Stimulated activated CD8-positive, alpha-beta memory T cell treated with anti-CD3 and anti-CD28 coated beads, Interleukin-12 subunit alpha, Interleukin-12 subunit beta, amount 100 ng/mL, for 24 hours (primary cell): ENCODE data around the gene OXCT1.
"Not testable (repeated sequence)": the region's sequence is repeated elsewhere in the genome, so short reads cannot be mapped to it uniquely, and the experiment has no call there.

Experiments used
- DNase-seq: peaks from one replicate; pipeline ENCODE4 v3.0.0-alpha.2; 2020; ENCODE audit errors: extremely low read depth

The OXCT1 gene

DNA sequence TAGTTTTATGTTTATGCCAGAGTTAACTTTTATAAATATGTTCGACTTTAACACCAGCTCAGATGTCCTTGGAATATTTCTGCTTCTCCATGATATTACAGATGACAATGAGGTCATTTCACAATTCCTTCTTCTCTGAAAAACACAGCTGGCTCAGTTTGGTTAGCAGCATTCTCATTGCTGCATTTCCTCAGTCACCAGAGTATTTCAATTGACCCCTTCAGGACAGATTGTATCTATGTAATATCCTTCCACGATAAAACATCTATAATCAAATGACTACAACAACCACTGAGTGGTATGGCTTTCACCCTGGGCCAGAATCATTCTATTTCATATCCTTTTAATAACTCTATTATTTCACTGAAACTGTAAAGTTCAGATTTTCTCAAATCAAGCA lies 148.7 kb downstream of the OXCT1 start:
- DNase-seq = no peak

DNA sequence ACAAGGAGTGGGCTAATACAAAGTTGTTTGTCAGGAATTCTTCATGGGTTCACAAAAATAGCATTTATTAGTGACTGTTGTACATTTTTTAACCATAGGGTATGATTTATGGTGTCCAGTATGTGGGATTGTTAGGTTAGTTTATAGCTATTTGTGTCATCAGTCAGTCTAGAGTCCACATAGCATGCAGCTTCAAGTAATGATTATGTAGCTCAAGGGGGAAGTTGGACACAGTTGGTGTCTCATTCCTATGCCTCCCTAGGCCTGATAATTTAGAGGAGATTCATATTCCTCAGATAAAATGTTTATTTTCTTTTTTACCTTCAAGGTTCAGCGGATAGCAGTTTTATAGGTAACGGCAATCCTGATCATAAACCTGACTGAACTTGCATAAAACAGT lies 153.8 kb downstream of the OXCT1 start:
- no peak for DNase-seq

DNA sequence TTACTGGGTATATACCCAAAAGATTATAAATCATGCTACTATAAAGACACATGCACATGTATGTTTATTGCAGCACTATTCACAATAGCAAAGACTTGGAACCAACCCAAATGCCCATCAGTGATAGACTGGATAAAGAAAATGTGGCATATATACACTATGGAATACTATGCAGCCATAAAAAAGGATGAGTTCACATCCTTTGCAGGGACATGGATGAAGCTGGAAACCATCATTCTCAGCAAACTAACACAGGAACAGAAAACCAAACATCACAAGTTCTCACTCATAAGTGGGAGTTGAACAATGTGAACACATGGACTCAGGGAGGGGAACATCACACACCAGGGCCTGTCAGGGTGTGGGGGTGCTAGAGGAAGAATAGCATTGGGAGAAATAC lies 155.8 kb downstream of the OXCT1 start:
- DNase-seq = not testable (repeated sequence)

DNA sequence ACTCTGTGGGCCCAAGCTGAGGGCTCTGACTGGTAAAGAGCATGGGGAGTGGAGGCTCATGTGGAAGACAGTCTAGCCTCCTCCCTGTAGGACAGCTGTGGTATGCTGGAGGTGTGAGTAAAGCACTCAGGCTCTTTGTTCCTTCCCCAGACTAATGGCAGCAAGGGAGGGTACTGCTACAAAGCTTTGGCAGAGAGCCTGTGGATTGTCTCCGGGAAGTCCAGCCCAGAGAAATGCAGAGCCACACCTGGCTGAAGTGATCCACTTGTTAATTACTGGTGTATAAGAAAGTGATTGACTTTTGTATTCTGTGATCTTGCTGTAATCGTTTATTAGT lies 161.7 kb downstream of the OXCT1 start:
- DNase-seq = no peak

DNA sequence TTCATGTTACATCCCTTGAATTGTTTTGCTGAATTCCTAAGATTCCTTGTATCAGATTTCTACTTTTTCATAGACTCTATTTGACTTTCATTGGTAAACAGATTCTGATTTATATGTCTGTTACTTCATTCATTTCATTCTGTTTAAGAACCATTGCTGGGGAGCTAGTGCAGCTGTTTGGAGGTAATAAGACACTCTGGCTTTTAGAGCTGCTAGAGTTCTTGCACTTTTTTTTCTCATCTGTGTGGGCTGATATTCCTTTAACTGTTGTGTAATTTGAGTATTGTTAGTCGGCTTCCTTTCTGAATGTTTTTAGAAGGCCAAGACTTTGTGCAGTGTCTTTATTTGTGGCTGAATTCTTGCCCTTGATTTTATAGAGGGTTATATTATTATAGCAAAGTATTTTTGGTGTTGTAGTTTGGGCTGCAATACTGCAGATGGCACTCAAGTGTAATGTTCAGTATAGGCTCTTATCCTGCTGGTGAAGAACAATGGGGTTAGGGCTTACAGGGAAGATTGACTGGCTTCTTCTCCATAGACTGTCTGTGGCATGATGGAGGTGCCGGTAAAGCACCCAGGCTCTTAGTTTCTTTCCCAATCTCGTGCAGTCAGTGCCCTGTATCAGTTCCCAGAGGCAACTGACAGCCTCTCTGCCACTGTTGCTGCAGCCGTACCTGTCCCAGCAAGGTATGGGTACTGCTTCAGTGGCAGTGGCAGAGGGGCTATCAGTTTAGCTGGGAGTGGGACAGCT lies 162.2 kb downstream of the OXCT1 start:
- no peak for DNase-seq

DNA sequence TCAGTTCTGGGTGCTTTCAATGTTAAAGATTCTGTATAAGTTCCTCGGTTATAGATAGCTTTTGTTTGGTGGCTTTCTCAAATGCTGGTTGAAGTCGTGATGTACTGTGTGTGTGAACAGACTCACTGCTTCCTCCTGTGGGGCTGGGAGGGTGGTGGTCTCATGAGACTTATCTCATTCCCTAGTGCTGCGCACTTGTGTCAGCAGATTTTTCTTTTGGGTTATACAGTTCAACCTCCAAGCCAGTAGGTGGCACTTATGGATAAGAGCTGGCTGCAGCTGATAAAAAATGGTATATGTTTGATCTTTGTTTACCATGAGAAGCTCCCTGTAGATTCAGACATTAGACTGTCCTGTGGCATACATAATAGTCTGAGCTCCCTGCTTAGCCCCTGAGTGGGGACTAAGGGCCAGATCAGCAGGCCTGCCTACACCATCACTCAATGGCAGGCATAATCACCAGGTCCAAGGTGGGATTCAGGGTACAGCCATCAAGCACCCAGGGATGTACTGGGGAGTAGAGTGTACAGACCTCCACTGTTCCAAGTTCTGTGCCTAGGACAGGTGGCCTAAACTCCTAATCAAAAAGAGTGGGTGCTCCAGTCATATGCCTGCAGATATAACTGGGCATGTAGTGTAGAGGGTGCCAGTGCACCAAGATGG lies 174.2 kb downstream of the OXCT1 start:
- no peak for DNase-seq

DNA sequence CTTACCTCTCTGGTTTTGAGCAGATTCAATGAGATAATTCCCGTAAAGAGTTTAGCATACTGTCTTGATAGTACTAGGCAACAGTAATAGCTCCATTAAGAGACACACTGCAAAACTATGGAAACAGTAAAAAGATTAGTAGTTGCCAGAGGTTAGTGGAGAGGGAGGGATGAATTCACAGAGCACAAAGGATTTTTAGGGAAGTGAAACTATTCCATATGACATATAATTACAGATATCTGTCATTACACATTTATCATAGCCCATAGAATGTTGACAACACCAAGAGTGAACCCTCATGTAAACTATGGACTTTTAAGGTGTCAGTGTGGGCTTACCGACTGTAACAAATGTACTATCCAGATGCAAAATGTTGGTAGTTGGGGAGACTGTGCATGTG lies 183.5 kb downstream of the OXCT1 start:
- DNase-seq = no peak

DNA sequence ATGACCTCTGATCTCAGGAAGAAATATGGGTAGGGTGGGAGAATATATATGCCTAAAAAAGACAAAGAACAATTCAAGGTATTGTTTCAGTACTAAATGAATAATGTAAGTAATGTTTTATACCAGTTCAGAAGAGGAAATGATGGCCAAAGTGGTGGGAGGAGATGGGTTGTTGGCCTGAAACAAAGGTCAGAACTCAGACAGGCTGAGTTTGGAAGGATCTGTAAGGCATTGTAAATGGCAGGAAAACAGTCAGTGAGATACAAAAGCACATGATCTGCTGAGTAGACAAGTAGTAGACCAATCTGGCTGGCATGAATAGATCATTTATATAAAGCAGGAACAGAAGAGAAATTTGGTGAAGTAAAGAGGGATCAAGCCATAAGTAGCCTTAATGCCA lies 184.0 kb downstream of the OXCT1 start:
- DNase-seq = no peak

DNA sequence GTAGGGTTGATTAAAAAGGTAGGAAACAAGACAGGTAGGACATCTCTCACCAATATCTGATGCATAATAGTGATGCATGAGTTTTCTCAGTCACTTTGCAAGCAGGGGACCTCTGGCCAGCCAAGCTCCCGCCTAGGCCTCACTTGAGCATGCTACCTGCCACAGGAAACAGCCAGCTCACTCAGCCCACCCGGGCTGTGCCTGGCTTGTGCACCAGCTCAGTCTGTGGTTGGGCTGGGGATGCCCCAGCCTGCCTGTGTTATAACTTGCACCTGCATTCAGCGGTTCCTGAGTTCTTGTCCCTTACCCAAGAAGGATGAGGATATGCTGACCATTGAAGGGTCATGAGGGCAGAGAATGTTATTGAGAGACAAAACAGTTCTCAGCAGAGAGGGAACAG lies 187.0 kb downstream of the OXCT1 start:
- no peak for DNase-seq

DNA sequence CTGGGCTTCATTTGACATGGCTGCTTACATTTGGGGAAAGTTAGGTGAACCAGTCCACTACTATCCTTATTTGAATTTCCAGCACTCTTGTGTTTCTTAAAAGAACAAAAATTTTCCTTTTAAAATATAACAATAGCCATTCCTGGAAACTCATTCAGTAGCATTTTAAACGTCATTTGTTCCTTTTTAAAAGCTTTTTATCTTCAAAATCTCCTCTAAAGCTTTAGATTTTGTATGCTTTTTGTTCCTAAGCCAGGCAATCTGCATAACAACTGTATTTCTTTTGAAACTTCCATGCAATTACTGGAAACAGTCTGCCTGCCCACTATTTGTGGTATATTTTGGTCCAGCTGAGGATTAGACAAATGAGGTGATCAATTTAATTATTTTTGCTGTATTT lies 187.6 kb downstream of the OXCT1 start:
- no peak for DNase-seq

DNA sequence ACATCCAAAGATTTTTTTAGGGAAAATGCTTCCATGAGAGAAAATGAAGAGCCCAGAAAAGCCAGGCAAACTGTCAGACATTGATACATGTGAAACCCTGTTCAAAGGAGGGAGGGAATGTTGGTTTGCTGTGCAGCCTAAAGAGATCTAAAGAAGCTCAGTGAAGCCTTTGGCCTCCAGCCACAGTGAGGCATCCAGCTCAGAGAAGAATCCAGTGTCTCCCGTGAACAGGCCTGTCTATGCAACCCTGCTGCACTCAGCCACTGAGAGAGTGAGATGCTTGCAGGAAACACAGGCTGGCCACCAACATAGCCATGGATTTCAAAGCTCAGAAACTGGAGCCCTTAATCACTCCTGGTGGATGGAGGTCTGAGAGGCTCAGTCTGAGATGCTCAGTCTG lies 188.4 kb downstream of the OXCT1 start:
- no peak for DNase-seq
